Retinal pigment epithelial cell (primary cell): ENCODE data around the gene TGFBR3.

Experiments
- DNase-seq: peaks from one replicate; pipeline ENCODE4 v3.0.0-alpha.2; 2010; ENCODE audit warnings: low read depth
- H3K4me3 ChIP-seq: 2 replicates; pipeline ENCODE4 v1.5.1; 2011; ENCODE audit warnings: mild to moderate bottlenecking, low read length, control low read depth, moderate library complexity
- TF ChIP-seq, protein P1 (sequence below): conservative IDR thresholded peaks from 2 replicates; pipeline ENCODE4 v1.5.1; 2011; ENCODE audit warnings: low read depth, low read length, control low read depth, inconsistent platforms

The TGFBR3 gene

GRCh38 chr1:91885716-91886506 lies at the start of gene TGFBR3:
TGFBR3 (minus strand) TSS chr1:91886151; CDS start chr1:91861531, 24,620 bp downstream.
- DNase-seq = peak; percentile 53
- TF ChIP-seq, protein P1, sequence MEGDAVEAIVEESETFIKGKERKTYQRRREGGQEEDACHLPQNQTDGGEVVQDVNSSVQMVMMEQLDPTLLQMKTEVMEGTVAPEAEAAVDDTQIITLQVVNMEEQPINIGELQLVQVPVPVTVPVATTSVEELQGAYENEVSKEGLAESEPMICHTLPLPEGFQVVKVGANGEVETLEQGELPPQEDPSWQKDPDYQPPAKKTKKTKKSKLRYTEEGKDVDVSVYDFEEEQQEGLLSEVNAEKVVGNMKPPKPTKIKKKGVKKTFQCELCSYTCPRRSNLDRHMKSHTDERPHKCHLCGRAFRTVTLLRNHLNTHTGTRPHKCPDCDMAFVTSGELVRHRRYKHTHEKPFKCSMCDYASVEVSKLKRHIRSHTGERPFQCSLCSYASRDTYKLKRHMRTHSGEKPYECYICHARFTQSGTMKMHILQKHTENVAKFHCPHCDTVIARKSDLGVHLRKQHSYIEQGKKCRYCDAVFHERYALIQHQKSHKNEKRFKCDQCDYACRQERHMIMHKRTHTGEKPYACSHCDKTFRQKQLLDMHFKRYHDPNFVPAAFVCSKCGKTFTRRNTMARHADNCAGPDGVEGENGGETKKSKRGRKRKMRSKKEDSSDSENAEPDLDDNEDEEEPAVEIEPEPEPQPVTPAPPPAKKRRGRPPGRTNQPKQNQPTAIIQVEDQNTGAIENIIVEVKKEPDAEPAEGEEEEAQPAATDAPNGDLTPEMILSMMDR = peak; percentile 54
- peak within 1 kb of the TSS; percentile 71 for H3K4me3 ChIP-seq

GRCh38 chr1:91929250-91929649 lies 43.3 kb upstream of the TGFBR3 start:
- peak; percentile 69 for DNase-seq
- no peak overlapping the region for H3K4me3 ChIP-seq
- TF ChIP-seq, protein P1 = no peak

DNA sequence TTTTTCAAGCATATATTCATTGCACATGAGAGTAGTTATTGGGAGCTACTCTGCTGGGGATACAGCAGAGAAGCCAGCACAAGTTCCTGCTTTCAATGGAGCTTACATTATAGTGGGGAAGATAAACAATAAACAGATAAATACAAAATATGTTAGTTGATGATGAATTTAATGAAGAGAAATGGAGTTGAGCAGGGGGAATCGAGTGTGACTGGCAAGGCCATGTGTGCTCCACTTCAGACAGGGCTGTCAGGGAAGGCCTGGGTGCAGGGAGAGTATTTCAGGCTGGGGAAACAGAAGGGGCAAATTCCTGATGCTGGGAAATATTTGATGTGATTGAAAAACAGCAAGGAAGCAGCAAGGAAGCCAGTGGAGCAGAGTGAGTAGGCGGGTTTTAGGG lies 42.1 kb upstream of the TGFBR3 start:
- no peak for DNase-seq
- no peak overlapping the region for H3K4me3 ChIP-seq
- TF ChIP-seq, protein P1 = no peak

DNA sequence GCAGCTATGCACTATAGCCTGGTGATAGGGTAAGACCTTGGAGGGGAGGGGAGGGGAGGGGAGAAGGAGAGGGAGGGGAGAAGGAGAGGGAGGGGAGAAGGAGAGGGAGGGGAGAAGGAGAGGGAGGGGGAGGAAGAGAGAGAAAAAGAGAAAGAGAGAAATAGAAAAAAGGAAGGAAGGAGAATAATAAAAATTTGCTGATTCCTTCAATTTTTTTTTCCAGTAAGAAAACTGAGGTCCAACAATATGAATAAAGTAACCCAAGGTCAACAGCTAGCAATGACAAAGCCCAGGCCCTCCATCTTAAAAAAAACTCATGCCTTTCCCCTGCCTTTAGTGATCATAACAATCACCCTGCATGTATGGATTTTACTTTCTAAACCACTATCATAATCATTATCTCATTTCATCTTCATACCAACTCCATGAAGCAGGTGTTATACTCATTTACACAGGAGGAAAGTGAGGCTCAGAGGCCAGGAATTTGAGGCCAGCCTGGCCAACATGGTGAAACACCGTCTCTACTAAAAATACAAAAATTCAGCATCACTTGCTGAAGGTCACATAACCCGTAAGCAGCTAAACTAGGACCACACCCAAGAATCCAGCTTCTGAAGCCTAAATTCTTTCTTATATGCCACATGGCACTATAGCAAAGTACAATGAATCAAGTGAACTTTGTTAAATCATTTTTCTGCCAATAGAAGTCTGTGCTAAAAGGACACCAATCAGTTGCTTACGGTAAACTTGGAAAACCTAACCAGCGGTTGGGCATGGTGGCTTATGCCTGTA lies 39.9 kb upstream of the TGFBR3 start:
- DNase-seq = no peak
- no peak overlapping the region for H3K4me3 ChIP-seq
- TF ChIP-seq, protein P1 = no peak

- H3K4me3 ChIP-seq = no peak overlapping the region
- DNase-seq = no peak
- TF ChIP-seq, protein P1 = no peak
Observed at GRCh38 chr1:91924146-91924545, 38.2 kb upstream of the TGFBR3 start.

GRCh38 chr1:91919962-91920361 lies 34.0 kb upstream of the TGFBR3 start:
- DNase-seq = no peak

More at GRCh38 chr1:91919962-91920361, 34.0 kb upstream of the TGFBR3 start:
- TF ChIP-seq, protein P1 = no peak
- no peak overlapping the region for H3K4me3 ChIP-seq
